Inferior parietal cortex (tissue), 1 donor: ENCODE data around the gene CFTR.
A peak's percentile ranks its signal among the peaks of the same experiment; 100 is the strongest.
"Not testable (repeated sequence)": the region's sequence is repeated elsewhere in the genome, so short reads cannot be mapped to it uniquely, and the experiment has no call there.

Experiments
- DNase-seq: peaks from one replicate; pipeline ENCODE4 v3.0.0-alpha.2; 2016; ENCODE audit errors: extremely low spot score

Gene CFTR

DNA sequence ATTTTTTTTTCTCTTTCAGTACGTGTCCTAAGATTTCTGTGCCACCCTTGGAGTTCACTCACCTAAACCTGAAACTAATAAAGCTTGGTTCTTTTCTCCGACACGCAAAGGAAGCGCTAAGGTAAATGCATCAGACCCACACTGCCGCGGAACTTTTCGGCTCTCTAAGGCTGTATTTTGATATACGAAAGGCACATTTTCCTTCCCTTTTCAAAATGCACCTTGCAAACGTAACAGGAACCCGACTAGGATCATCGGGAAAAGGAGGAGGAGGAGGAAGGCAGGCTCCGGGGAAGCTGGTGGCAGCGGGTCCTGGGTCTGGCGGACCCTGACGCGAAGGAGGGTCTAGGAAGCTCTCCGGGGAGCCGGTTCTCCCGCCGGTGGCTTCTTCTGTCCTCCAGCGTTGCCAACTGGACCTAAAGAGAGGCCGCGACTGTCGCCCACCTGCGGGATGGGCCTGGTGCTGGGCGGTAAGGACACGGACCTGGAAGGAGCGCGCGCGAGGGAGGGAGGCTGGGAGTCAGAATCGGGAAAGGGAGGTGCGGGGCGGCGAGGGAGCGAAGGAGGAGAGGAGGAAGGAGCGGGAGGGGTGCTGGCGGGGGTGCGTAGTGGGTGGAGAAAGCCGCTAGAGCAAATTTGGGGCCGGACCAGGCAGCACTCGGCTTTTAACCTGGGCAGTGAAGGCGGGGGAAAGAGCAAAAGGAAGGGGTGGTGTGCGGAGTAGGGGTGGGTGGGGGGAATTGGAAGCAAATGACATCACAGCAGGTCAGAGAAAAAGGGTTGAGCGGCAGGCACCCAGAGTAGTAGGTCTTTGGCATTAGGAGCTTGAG, at the start of gene CFTR:
TSS of gene CFTR (plus strand) at position 801 of the 830 bp plus-strand sequence. CDS start 70 bp downstream, outside the sequence.
- no peak for DNase-seq

DNA sequence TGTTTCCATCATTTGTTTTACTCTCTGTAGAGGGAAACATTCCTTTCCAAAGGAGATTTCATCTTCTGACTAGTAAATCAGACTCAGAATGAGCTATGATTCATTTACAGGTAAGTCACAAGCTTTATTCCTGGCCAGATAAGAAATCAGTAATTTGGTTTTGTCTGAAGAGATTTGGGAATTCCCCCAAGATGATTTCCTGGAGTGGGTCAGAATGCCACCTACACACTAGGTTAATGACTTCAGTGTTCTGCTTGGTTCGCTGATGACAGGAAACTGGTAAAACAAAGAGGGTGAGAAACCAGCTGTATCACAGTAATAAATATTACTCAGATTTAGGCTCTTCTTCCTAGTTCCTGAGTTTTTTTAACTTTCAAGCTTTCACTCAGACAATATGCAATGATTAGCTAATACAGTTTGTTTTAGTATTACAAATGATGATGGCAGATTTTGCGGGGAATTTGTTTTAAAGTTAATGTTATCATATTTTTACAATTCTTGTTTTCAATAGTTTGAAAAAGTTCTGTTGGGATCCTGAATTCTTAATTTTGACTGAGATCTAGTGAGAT, 44.3 kb upstream of the CFTR start:
- no peak for DNase-seq

DNA sequence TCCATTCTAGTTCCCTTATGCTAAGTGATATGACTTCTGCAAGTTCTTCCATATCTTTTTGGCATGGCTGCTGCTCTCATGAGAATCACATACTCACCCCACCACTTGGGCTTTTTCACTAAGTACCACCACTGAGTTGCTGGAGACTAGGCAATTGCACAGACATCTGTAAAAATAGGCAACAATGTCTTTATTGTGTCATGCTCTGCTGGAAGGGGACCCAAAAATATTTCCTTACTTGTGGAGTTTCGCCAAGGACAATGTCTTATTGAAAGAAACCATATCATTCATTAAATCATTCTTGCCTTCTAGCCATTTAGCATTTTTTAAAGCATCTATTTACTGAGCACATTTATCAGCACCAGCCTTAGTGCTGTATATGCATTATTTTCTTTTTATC, 35.2 kb upstream of the CFTR start:
- DNase-seq, result no peak

DNA sequence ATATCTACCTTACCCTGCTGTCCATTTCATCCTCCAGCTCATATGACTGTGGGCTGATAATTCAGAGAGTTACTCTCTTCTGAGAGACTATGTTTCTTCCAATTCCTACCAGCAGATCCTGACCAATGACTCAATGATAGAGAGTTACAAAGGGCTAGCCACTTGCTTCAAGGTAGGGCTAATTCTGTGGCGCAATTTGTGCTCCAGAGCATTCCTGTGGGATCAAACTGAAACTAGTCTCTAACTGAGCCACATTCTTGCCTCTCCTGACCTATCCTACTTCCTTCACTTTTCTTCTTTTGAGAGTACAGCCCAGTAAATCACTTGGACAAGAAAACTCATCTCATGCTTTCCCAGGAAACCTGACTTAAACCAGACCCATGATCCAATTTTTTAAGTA, 34.6 kb upstream of the CFTR start:
- DNase-seq, result no peak

DNA sequence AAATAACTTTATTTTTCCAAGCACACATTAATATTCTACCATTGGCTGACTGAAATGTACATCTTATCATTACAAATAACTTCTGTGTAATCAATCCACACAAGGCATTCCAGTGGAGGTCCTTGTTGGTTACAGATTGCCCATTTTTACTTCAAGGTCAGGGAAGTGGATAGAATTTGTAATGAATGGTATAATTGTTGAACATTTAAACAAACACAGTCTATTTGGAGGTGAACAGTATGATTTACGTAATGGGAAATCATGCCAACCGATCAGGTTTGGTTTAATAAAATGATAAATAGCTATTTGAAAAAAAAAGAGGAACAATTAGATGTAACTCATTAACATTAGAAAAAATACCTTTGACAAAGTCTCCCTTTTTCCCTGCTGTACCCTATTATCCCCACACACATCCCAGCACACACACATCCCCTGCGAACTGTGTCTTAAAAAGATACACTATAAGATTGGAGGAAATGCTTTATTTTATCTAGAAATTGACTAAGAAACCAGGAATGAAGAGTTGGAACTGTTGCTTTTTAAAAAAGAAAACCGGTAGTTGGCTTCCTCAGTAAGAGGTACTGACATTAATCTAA, 33.5 kb upstream of the CFTR start:
- no peak for DNase-seq

DNA sequence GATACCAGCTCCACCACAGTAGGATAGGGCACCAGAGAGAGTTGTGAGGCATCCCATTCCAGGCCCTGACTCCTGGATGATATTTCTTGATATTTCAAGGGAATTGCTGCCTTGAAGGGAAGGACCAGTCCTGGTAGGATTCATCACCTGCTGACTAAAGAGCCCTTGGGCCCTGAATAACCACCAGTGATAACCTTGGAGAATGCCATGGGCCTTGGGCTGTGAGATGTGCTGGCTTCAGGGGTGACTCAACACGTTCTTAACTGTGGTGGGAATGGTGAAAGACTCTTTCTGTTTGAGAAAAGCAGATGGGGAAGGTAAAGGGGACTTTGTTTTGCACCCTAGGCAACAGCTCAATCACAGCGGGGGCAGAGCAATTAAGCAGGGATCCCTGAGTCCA, 31.2 kb upstream of the CFTR start:
- DNase-seq, result no peak

DNA sequence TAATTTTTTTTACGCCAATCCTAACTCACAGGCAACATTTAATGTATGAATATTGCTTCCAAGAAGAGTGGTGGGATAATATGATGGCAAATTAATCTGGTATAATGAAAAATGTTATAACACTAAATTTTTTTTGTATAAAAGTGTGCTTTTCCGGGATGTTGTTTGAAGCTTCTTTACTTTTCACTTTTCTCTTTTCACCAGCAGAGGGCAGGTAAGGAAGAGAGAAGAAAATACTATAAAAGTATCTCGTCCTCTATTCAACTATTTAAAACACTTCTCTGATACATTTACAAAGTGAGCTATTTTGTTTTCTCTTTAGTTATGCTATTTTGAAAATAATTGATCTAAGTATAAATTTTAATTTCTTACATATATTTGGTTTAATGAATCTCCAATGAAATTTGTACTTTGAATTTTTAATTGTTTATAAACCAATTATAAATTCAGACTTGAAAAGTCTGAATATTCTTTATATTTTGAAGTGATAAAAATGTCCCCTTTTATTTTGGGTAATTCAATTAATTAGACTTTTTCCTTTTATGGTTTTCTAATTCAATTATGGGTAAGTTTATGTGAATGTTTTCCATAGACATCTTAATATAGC, 20.7 kb upstream of the CFTR start:
- DNase-seq, result peak; percentile 71

DNA sequence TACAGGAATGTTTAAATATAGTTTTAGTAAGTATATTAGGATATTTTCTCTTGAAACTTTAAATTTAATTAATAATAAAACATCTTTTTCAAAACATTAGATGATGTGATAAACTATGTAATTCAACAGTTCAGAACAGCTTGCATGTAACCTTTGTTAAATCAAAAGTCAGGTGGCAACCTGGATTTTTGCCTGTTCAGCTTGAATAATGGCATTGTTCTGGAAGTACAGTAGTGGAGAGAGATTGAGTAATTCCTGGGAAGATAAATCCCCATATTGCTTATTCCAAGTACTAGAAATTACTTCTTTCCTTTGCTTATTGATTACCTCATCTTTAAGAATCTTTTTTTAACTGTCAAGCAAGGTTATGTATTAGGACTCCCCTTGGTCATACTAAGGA, 20.1 kb upstream of the CFTR start:
- no peak for DNase-seq

DNA sequence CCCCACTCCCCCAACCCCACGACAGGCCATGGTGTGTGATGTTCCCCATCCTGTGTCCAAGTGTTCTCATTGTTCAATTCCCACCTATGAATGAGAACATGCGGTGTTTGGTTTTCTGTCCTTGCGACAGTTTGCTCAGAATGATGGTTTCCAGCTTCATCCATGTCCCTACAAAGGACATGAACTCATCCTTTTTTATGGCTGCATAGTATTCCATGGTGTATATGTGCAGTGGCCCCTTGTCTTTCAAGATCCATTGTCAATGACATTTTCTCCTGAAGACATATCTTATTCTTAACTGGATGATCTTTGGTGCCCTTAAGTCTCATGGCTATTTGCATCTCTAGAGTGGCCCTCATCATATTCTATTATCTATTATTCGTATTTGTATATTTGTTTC, 19.0 kb upstream of the CFTR start:
- not testable (repeated sequence) for DNase-seq

DNA sequence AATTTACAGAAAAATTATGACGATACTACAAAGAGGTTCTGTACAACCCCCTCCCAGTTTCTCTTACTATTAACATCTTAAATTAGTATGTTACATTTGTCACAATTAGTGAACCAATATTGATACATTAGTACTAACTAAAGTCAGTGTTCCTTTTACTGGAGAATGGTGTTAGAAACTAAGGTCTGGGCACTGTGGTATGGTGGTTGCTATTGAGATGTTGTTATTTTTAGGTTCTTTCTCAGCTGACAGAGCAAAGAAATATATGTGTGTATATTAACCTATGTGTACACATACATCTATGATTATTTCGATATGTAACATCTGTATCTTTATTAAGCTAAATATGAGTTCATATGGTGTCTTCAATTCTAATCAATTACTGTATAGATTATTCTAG, 11.7 kb upstream of the CFTR start:
- no peak for DNase-seq

DNA sequence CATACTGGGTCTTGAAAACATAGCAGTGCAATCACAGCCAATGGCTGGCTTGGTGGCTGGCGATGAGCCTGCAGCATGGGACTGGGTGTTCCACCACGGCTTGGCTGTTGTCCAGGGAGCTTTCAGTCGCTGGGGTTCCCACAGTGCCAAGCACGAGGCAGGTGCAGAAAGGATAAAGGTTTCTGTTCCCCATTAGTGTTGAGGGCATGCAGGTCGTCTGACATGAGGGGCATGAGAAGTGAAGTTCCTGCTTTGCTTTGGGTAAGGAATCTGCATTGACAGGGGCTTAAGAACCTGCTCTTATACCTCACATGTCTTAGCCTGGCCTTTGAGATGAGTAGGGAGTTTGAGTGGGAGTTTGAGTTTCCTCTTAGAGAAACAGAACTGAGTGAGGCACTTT, 9.0 kb upstream of the CFTR start:
- DNase-seq, result no peak

DNA sequence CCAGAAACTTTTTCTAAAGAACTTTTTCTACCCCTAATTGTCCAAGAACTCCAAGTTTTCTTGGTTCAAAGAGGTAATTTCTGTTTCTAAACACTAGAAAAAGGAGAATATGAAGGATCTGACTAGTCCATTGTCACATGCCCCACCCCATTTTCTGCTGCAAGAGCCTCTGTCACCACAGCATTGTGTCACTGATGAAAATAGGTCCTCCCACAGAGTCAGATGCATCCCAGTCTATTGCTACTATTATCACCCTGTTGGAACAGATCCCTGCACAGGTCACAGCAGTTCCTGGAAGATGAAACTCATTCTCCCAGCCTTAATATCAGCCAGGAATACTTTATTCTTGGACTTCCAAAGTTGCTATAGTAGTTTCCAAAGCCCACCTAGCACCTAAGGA, 7.5 kb upstream of the CFTR start:
- DNase-seq, result no peak

DNA sequence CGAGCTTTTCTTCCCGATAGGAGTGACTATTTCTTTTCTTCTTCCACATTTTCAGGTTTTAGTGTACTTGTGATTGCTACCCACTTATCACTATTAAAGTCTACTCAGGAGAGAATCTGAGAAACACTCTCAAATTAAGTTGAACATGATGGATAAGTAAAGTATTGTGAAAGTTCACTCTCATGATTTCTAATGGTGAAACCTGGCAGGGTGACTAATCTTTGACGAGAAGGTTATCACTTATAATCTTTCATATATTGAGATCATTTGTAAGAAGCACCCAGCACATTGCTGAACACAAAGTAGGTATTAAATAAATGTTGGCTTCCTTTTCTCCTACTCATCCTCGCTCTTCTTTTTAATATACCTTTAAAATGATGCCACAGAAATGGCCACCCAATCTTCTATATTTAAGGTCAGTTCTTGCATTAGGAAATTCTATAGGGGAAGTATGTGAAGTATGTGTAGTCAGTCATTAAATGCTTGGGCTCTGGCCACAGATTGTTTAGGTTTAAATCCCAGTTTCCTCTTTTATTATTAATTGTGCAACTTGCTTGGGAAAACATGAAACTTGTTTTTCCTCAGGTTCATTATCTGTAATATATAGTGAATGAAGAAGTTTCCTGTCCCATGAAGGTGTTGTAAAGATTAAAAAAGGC, 3.1 kb upstream of the CFTR start:
- DNase-seq, result no peak

DNA sequence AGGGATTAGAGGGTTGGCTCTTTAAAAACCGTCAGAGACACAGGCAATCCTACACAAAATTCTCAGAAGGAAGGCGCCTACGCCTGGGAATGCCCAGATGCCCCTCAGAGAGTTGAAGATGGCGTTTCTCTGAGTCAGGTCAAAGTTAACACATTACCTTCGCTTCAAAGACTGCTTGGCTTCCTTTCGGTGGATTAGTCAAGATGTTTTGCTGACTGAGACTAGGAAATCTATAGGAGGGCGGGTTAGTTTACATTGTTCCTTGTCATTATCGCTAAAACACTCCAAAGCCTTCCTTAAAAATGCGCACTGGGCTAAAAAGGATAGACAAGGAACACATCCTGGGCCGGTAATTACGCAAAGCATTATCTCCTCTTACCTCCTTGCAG, 995 bp upstream of the CFTR start:
- DNase-seq, result no peak

DNA sequence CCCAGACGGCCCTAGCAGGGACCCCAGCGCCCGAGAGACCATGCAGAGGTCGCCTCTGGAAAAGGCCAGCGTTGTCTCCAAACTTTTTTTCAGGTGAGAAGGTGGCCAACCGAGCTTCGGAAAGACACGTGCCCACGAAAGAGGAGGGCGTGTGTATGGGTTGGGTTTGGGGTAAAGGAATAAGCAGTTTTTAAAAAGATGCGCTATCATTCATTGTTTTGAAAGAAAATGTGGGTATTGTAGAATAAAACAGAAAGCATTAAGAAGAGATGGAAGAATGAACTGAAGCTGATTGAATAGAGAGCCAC, 184 bp downstream of the CFTR start:
- DNase-seq, result no peak

DNA sequence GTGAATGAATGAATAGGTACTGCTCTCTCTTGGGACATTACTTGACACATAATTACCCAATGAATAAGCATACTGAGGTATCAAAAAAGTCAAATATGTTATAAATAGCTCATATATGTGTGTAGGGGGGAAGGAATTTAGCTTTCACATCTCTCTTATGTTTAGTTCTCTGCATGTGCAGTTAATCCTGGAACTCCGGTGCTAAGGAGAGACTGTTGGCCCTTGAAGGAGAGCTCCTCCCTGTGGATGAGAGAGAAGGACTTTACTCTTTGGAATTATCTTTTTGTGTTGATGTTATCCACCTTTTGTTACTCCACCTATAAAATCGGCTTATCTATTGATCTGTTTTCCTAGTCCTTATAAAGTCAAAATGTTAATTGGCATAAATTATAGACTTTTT, 1.2 kb downstream of the CFTR start:
- DNase-seq, result no peak

DNA sequence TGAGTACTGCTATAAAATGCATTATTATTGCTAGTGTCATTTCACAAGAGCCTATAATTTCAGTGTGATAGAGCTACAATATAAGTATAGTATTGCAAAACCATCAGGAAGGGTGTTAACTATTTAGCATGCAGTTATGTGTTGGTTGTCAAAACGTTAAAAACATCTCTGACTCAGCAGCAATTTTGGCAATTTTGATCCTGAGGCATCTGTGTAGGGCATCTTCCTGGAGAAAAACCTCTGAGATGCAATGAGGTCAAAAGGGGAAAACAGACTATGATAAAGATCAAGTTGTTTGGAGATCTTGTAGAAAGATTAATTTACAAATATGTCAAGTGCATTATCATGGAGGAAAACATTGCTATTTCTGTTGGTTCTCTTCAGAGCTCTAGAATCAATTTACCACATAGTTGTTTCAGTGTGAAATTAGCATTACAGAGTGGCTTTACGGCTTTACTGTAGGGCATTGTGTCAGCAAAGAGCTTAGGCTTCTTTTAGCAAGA, 5.3 kb downstream of the CFTR start:
- no peak for DNase-seq

DNA sequence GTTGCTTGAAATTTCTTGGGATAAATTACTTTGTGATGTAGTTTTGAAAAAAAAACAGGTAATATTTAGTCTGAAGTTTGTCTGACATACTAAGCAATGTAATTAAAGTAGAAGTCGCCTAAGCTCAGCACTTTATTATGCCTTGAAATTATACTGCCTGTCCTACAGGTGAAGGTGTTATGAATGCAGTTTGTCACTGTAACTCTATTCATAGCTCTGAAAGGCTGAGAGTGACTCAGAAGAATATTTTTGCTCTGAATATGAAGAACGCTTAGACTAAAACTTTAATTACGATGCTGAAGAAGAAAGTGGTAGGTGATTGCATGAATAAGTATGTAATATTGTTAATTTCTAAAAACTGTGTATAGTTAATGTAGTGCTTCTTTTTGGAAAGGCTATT, 9.2 kb downstream of the CFTR start:
- no peak for DNase-seq

DNA sequence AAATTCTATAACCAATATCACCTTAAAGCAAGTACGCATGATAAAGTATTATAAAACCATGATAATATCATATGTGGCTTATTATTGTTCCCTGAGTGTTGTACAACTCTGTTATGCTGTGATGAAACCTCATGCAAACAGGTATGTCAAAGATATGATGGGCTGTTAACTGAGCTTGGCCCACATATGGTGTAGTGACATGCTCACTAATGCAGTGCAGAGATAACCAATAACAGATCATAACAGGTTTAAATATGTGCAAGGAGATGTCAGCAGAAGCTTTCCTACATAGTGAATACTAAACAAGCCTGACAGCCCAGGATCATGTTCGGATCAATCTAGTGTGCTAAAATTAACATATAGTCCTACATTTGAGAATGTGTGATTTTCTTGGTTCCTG, 9.6 kb downstream of the CFTR start:
- DNase-seq, result no peak

DNA sequence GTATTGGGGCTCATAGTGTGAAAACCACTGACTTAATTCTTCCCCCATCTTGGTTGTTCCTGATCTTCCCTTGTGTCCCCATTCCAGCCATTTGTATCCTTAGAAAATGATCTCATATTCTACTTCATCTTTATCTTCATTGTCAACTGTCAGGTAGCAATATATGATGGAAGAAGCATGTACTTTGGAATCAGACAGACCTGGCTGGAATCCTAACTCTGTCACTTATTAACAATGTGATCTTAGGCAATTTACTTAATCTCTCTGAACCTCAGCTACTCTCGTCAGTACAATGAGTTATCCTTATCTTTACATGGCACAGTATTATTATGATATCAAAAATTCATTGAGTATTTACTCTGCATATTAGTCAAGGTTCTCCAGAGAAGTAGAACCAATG, 10.1 kb downstream of the CFTR start:
- DNase-seq, result no peak

DNA sequence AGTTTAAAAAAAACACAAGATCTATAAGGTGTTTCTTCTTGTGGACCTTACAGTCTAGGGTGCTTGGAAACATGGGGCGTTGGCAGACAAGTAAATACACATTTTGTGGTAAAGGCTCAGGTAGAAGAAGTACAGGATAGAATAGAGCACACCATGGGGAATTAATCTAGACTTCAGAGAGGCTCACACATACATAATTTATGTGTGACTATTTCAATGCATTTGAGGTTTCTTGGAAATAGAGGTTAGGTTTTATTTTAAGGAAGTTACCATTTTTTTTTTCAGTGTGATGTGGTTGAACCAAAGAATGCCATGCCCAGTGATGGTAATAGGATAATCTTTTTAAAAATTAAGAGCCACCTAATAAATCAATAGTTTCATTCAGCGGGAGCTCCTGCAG, 12.8 kb downstream of the CFTR start:
- no peak for DNase-seq

DNA sequence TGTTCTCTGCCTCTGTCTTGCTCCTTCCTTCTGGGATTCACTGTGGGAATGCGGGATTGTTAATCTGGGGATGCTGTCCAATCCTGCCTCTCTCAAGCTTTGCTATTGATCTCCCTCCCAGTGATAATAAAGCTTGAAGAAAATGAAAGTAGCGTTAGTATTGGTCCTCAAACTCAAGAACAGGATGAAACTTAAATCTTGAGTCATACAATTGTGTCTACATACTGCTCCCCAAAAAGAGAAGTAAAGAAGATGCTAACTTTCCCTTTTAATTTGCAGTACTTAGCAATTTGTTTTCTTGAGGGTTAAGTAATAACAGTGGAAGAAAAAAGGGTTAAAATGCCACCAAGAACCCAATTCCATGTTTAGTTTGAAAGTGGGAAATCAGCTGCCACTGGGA, 13.6 kb downstream of the CFTR start:
- no peak for DNase-seq
